Immature natural killer cell (primary cell): Measurements from ENCODE around the gene WWOX. TPM values are rescaled to one million over a fixed set of nuclear protein-coding genes. Genes with fewer than 3 reads are reported as not detected.
A peak's percentile ranks its signal among the peaks of the same experiment; 100 is the strongest.

Experiments
- DNase-seq, 3 donors: peaks; one replicate each; pipeline ENCODE4 v3.0.0; 2022; ENCODE audit warnings: mixed read lengths in 1 of 3
- H3K27ac Mint-ChIP-seq, 6 donors: one replicate each; pipeline ENCODE4 v1.8.0; 2020; ENCODE audit warnings: mixed read lengths in 6 of 6, mild to moderate bottlenecking in 5 of 6, inconsistent platforms in 4 of 6, moderate library complexity in 3 of 6
- H3K27me3 Mint-ChIP-seq, 3 donors: one replicate each; pipeline ENCODE4 v1.8.0; 2020 to 2021; ENCODE audit warnings: low read depth in 3 of 3, mild to moderate bottlenecking in 3 of 3, mixed read lengths in 3 of 3, moderate library complexity in 3 of 3, inconsistent platforms in 1 of 3
- H3K36me3 Mint-ChIP-seq, 3 donors: one replicate each; pipeline ENCODE4 v1.8.0; 2020; ENCODE audit warnings: mixed read lengths in 3 of 3, inconsistent platforms in 2 of 3, mild to moderate bottlenecking in 2 of 3
- H3K4me1 Mint-ChIP-seq, 2 donors: one replicate each; pipeline ENCODE4 v1.8.0; 2020; ENCODE audit warnings: inconsistent platforms in 2 of 2, mild to moderate bottlenecking in 2 of 2, mixed read lengths in 2 of 2, moderate library complexity in 1 of 2
- H3K4me3 Mint-ChIP-seq, 5 donors: one replicate each; pipeline ENCODE4 v1.8.0; 2020; ENCODE audit warnings: mild to moderate bottlenecking in 5 of 5, mixed read lengths in 5 of 5, inconsistent platforms in 3 of 5, moderate library complexity in 3 of 5
- H3K9me3 Mint-ChIP-seq, 6 donors: one replicate each; pipeline ENCODE4 v1.8.0; 2020; ENCODE audit warnings: mild to moderate bottlenecking in 6 of 6, mixed read lengths in 6 of 6, inconsistent platforms in 4 of 6, moderate library complexity in 3 of 6
- polyA plus RNA-seq, 3 donors: library from polyadenylated mRNA; unstranded; fragments of 300-500 nt; fragmentation: Illumina TruSeq; gene quantifications; one replicate each; pipeline ENCODE4 v1.2.3, GENCODE V29; 2021

WWOX gene
- polyA plus RNA-seq, 3 donors from 2014 or later: 9.0 to 13.9 (median 12.3) TPM

GRCh38 chr16:78469787-78470186, 370.3 kb downstream of the WWOX start:
- no peak for DNase-seq
- H3K27ac Mint-ChIP-seq: no peak overlapping the region
- no peaks in the 10 kb centered on the region for H3K4me1 Mint-ChIP-seq
- H3K9me3 Mint-ChIP-seq: no peaks in the 10 kb centered on the region
- no peak overlapping the region for H3K4me3 Mint-ChIP-seq
- H3K27me3 Mint-ChIP-seq: peaks cover 0 to 2% (median 0%) of the 10 kb centered on the region in 3 donors
- H3K36me3 Mint-ChIP-seq: no peaks in the 10 kb centered on the region

GRCh38 chr16:78473031-78473699, 373.7 kb downstream of the WWOX start:
- Mint-ChIP-seq H3K4me1 (no peaks in the 10 kb centered on the region), H3K9me3 (no peaks in the 10 kb centered on the region), H3K36me3 (no peaks in the 10 kb centered on the region), H3K27ac (no peak overlapping the region), H3K27me3 (peaks cover 0 to 4% (median 0%) of the 10 kb centered on the region in 3 donors), H3K4me3 (no peak overlapping the region)
- no peak for DNase-seq

GRCh38 chr16:78474762-78475161, 375.3 kb downstream of the WWOX start:
- Mint-ChIP-seq H3K9me3 (no peaks in the 10 kb centered on the region), H3K4me1 (no peaks in the 10 kb centered on the region), H3K36me3 (no peaks in the 10 kb centered on the region), H3K4me3 (no peak overlapping the region), H3K27ac (no peak overlapping the region), H3K27me3 (peaks cover 0 to 4% (median 0%) of the 10 kb centered on the region in 3 donors)
- no peak for DNase-seq

- peaks cover 0 to 4% (median 0%) of the 10 kb centered on the region in 3 donors for H3K27me3 Mint-ChIP-seq
- no peak overlapping the region for H3K4me3 Mint-ChIP-seq
- no peaks in the 10 kb centered on the region for H3K4me1 Mint-ChIP-seq
- no peaks in the 10 kb centered on the region for H3K36me3 Mint-ChIP-seq
- no peaks in the 10 kb centered on the region for H3K9me3 Mint-ChIP-seq
- H3K27ac Mint-ChIP-seq: no peak overlapping the region
- no peak for DNase-seq
These were observed 377.2 kb downstream of the WWOX start for GRCh38 chr16:78476615-78477014.

GRCh38 chr16:78478267-78478861, 378.9 kb downstream of the WWOX start:
- Mint-ChIP-seq H3K4me3 (no peak overlapping the region), H3K27ac (no peak overlapping the region), H3K36me3 (no peaks in the 10 kb centered on the region), H3K27me3 (peaks cover 0 to 4% (median 0%) of the 10 kb centered on the region in 3 donors), H3K9me3 (no peaks in the 10 kb centered on the region), H3K4me1 (no peaks in the 10 kb centered on the region)
- peak in 1 of 3 donors; percentile 2 for DNase-seq

GRCh38 chr16:78479723-78480122, 380.3 kb downstream of the WWOX start:
- Mint-ChIP-seq H3K36me3 (no peaks in the 10 kb centered on the region), H3K4me3 (no peak overlapping the region), H3K27ac (no peak overlapping the region), H3K9me3 (no peaks in the 10 kb centered on the region), H3K27me3 (peaks cover 0 to 1% (median 0%) of the 10 kb centered on the region in 3 donors), H3K4me1 (peaks cover 0 to 2% of the 10 kb centered on the region in 2 donors)
- DNase-seq: no peak

GRCh38 chr16:78480588-78480987, 381.1 kb downstream of the WWOX start:
- Mint-ChIP-seq H3K27ac (no peak overlapping the region), H3K36me3 (no peaks in the 10 kb centered on the region), H3K4me1 (peaks cover 0 to 2% of the 10 kb centered on the region in 2 donors)

GRCh38 chr16:78483124-78483992, 383.9 kb downstream of the WWOX start:
- H3K36me3 Mint-ChIP-seq: no peaks in the 10 kb centered on the region
- H3K4me3 Mint-ChIP-seq: no peak overlapping the region
- H3K4me1 Mint-ChIP-seq: peaks cover 0 to 2% of the 10 kb centered on the region in 2 donors
- DNase-seq: no peak
- no peaks in the 10 kb centered on the region for H3K9me3 Mint-ChIP-seq
- peaks cover 0 to 2% (median 0%) of the 10 kb centered on the region in 3 donors for H3K27me3 Mint-ChIP-seq
- H3K27ac Mint-ChIP-seq: no peak overlapping the region

More at GRCh38 chr16:78480588-78480987, 381.1 kb downstream of the WWOX start:
- no peaks in the 10 kb centered on the region for H3K9me3 Mint-ChIP-seq
- H3K27me3 Mint-ChIP-seq: peaks cover 0 to 1% (median 0%) of the 10 kb centered on the region in 3 donors
- no peak for DNase-seq
- H3K4me3 Mint-ChIP-seq: no peak overlapping the region

GRCh38 chr16:78484509-78485058, 385.1 kb downstream of the WWOX start:
- no peak overlapping the region for H3K4me3 Mint-ChIP-seq
- no peaks in the 10 kb centered on the region for H3K36me3 Mint-ChIP-seq
- no peak overlapping the region for H3K27ac Mint-ChIP-seq
- peaks cover 0 to 2% of the 10 kb centered on the region in 2 donors for H3K4me1 Mint-ChIP-seq
- DNase-seq: no peak
- H3K9me3 Mint-ChIP-seq: no peaks in the 10 kb centered on the region
- H3K27me3 Mint-ChIP-seq: peaks cover 0 to 2% (median 1%) of the 10 kb centered on the region in 3 donors

GRCh38 chr16:78485188-78485916, 385.9 kb downstream of the WWOX start:
- Mint-ChIP-seq H3K4me1 (peaks cover 0 to 2% of the 10 kb centered on the region in 2 donors), H3K27me3 (peaks cover 0 to 2% (median 2%) of the 10 kb centered on the region in 3 donors)

GRCh38 chr16:78485917-78486257, 386.4 kb downstream of the WWOX start:
- H3K9me3 Mint-ChIP-seq: no peaks in the 10 kb centered on the region
- H3K27ac Mint-ChIP-seq: no peak overlapping the region
- no peak for DNase-seq

More at GRCh38 chr16:78485188-78485916, 385.9 kb downstream of the WWOX start:
- no peak for DNase-seq
- no peak overlapping the region for H3K27ac Mint-ChIP-seq
- no peak overlapping the region for H3K4me3 Mint-ChIP-seq
- no peaks in the 10 kb centered on the region for H3K36me3 Mint-ChIP-seq
- no peaks in the 10 kb centered on the region for H3K9me3 Mint-ChIP-seq

GRCh38 chr16:78487471-78487870, 388.0 kb downstream of the WWOX start:
- Mint-ChIP-seq H3K9me3 (no peaks in the 10 kb centered on the region), H3K4me3 (no peak overlapping the region), H3K36me3 (no peaks in the 10 kb centered on the region), H3K27ac (no peak overlapping the region), H3K4me1 (peaks cover 0 to 2% of the 10 kb centered on the region in 2 donors), H3K27me3 (peaks cover 0 to 4% (median 2%) of the 10 kb centered on the region in 3 donors)
- DNase-seq: no peak

More at GRCh38 chr16:78485917-78486257, 386.4 kb downstream of the WWOX start:
- peaks cover 0 to 2% (median 2%) of the 10 kb centered on the region in 3 donors for H3K27me3 Mint-ChIP-seq
- no peak overlapping the region for H3K4me3 Mint-ChIP-seq
- H3K4me1 Mint-ChIP-seq: peaks cover 0 to 2% of the 10 kb centered on the region in 2 donors
- no peaks in the 10 kb centered on the region for H3K36me3 Mint-ChIP-seq

- no peaks in the 10 kb centered on the region for H3K4me1 Mint-ChIP-seq
- H3K27me3 Mint-ChIP-seq: peaks cover 0 to 4% (median 2%) of the 10 kb centered on the region in 3 donors
- H3K27ac Mint-ChIP-seq: no peak overlapping the region
These were observed 389.6 kb downstream of the WWOX start for GRCh38 chr16:78489072-78489471.

More at GRCh38 chr16:78489072-78489471, 389.6 kb downstream of the WWOX start:
- Mint-ChIP-seq H3K36me3 (no peaks in the 10 kb centered on the region), H3K9me3 (no peaks in the 10 kb centered on the region), H3K4me3 (no peak overlapping the region)
- no peak for DNase-seq
